Measurements from ENCODE around the gene COPS8.

Gene COPS8

DNA sequence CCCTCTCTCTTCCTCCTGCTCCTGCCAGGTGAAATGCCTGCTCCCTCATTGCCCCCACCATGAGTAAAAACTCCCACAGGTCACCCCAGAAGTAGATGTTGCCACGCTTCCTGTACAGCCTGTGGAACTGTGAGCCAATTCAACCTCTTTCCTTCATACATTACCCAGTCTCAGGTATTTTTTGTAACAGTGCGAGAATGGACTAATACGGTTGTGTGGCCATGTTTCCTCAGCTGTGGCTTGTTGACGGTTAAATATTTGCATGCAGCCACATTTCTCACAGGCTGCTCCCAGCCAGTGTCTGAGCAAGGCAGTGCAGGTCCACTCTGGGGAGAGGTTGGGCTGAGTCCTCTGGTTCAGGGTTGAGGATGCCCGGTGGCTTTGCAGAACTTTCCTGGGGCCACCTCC lies 27.8 kb upstream of the COPS8 start:
- DNase-seq: no peak
- TF ChIP-seq GATA1 (IDR thresholded peaks at IDR 0.05; ENCODE audit: low read depth, low read length) (no peak), POLR2A (IDR thresholded peaks at IDR 0.05; ENCODE audit: low read length) (no peak)

DNA sequence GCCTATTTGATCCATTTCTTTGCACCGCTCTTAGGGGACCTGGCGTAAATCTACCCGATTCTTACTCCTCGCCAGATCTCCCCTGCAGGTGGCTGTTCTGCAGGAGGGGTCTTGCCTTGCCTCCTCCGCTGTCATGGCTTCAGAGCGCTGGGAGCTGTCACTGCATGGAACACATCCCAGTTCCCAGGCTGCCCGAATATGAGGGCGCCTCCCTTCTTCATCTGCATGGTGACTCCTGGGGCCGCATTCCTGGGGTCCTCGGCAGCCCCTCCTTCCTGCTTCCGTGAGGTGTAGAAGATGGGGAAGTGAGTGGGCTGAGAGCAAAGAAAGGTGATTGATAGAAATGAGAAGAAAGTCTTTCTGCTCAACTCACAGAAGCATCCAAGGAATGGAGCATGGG lies 27.3 kb upstream of the COPS8 start:
- DNase-seq: no peak
- no peak for TF ChIP-seq POLR2A (IDR thresholded peaks at IDR 0.05; ENCODE audit: low read length)
- TF ChIP-seq GATA1 (IDR thresholded peaks at IDR 0.05; ENCODE audit: low read depth, low read length): no peak

DNA sequence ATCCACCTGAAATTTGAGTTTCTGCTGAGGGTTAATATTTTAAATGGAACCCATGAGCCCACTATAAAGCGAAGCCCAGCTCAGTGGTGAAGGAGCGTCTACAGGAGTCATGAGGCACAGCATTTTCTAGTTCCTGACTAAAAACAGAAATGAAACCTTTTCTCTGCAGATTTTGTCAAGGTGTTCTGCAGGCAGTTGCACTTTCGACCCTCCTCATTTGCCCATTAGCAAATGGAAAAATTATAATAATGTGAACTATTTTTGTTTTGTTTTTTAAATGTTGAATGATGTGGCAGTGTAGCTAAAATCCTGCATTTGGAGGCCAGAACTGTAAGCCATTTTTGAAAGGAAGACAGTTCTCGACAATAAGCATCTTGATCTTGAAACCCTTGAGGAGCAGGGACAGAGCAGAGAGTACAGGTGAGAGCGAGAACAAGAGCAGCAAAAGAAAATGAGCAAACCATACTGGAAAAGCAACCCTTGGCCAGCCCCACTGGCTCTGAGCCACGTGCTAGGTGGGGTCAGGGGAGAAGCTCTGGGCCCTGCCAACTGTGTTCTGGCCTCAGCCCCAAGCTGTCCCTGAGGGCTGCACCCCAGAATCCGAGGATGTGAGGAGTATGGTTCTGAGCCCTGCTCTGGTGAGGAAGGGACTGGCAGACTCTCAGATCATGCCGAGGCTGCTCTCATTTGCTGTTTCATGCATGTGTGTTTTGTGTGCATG lies 26.4 kb upstream of the COPS8 start:
- TF ChIP-seq POLR2A (IDR thresholded peaks at IDR 0.05; ENCODE audit: low read length) (no peak), GATA1 (IDR thresholded peaks at IDR 0.05; ENCODE audit: low read depth, low read length) (no peak)
- no peak for DNase-seq

DNA sequence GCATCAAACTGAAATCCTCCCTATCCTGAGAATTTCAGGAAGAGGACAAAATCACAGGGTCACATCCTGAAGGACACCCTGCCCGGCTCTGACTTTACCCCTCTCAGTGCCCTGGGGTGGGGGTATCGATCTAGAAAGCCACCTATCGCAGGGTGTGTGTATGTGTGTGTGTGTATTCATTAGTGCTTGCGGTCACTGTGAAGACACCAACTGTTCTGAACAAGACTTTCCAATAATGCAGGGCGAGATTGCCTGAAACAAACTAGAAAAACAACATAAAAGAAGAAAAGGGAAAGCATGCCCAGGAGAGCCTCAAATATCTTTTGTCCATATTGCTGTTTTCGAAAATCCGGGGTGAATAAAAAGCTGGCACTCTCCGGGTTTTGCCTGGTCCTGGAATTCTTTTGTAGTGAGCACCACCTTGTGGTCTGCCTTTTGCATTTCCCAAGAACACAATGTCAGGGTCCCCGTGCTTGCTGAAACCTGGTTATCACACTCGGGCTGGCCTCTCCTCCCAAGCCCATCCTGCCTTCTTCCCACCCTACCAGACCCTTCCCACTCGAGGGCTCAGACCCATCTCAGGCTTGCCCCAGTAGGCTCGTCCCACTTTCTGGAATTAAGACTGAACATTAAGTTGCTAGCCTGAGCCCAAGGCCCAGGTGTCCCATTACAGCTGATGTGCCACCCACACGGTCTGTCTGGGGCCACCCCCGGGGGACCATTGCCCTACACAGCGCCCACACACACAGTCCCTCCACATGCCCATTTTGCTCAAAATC lies 25.0 kb upstream of the COPS8 start:
- no peak for TF ChIP-seq POLR2A (IDR thresholded peaks at IDR 0.05; ENCODE audit: low read length)
- TF ChIP-seq GATA1 (IDR thresholded peaks at IDR 0.05; ENCODE audit: low read depth, low read length): no peak
- peak; percentile 22 to 32 for DNase-seq

DNA sequence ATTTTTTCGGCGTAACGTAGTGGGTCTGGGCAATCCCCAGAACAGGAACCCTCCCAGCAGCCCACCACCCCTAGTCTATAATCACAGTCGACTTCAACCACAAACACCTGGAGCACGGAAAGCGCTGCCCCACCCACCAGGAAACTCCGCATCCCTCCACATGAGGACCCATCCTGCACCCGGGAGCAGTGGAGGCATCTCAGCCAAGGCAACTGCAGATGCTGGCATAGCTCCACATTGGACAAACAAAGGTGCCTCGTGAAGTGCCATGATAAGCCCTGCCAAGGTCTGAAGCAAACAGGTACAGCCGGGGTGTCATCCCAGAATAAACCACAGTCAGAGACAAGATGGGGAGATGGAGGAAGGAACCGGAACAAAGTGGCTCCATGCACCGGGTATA lies 24.3 kb upstream of the COPS8 start:
- TF ChIP-seq POLR2A (IDR thresholded peaks at IDR 0.05; ENCODE audit: low read length): no peak
- no peak for TF ChIP-seq GATA1 (IDR thresholded peaks at IDR 0.05; ENCODE audit: low read depth, low read length)
- no peak for DNase-seq

DNA sequence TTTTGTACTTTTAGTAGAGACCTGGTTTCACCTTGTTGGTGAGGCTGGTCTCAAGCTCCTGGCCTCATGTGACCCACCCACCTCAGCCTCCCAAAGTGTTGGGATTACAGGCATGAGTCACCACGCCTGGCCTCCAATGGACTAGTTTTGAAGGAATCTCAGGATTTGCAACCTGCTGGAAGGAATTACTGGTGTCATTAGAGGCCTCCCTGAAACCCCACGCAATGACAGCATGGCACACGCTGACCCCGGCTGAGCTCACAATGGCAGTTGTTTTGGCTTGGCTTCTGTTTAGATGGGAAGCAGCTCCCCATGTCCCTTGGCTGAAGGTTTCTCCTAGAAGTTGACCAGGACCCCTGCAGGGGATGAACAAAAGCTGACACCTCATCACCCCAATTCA lies 23.1 kb upstream of the COPS8 start:
- no peak for DNase-seq
- TF ChIP-seq GATA1 (IDR thresholded peaks at IDR 0.05; ENCODE audit: low read depth, low read length) (no peak), POLR2A (IDR thresholded peaks at IDR 0.05; ENCODE audit: low read length) (no peak)

DNA sequence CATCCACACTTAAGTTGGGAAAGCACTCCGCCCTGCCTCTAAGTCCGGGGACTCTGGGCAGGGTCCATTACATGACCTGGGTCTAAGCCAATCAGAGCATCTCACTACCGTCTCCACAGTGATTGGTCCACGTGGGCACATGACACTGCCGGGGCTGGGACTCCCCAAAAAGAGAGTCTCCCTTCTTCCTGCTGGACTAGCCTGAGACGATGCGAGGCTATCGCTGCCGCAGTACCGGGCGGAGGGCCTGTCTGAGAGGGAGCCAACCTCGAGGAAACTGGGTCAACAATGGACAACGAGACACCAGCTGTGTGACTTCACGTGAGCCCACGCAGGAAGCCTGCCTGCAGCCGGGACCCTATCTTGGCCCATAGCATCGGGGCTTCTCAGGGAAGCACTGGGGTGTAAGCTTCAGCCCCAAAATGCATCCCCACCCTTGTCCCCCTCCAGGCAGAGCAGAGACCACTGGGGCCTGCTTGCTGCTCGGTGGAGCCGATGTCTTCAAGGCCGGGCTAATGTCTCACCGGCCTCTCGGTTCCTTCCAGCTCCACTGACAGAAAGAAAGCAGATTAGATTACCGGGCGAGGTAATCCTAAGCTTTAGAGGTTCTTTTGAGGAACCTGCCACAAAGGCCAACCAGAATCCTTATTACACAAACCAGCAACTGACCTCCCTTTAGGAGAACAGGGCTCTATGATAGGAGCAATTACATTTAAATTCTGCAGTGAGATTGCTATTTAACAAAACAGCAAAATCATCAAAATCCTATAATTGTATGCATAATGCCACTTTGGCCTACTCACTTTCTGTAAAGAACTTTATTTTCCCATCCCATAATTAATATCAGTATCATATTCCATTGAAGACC lies 21.3 kb upstream of the COPS8 start:
- TF ChIP-seq GATA1 (IDR thresholded peaks at IDR 0.05; ENCODE audit: low read depth, low read length) (no peak), POLR2A (IDR thresholded peaks at IDR 0.05; ENCODE audit: low read length) (no peak)
- no peak for DNase-seq

DNA sequence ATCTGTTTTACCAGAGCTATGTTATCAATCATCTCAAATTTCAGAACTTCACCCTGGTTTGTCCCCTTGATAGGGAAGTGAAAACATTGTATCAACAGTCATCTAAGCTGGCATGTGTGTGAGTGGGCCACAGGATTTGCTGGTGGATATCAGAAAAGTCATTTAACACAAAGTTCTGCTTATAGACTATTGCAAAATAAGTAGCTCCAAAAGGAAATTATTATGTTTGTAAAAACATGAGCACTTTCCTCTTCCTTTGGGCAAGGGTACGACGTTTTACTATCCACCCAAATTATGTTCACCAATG lies 20.7 kb upstream of the COPS8 start:
- TF ChIP-seq POLR2A (IDR thresholded peaks at IDR 0.05; ENCODE audit: low read length): no peak
- no peak for TF ChIP-seq GATA1 (IDR thresholded peaks at IDR 0.05; ENCODE audit: low read depth, low read length)
- DNase-seq: no peak

DNA sequence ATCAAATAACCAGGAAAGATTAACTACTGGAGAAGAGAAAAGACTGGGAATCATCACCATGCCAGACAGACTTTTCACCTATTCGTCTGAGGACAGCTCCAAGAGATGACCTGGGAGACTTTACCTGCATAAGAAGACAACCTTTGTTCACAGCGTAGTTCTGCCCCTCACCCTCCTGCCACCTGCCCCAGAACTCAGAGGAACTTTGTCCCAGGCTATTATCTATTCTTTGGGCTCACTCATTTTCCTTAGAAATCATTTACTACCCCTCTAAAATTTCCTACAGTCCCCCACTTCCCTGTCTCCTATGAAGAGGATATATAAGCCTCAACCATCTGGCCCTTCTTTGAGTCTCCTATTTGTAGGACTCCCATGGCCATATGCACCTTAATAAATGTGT lies 19.3 kb upstream of the COPS8 start:
- DNase-seq: no peak
- TF ChIP-seq GATA1 (IDR thresholded peaks at IDR 0.05; ENCODE audit: low read depth, low read length) (no peak), POLR2A (IDR thresholded peaks at IDR 0.05; ENCODE audit: low read length) (no peak)

DNA sequence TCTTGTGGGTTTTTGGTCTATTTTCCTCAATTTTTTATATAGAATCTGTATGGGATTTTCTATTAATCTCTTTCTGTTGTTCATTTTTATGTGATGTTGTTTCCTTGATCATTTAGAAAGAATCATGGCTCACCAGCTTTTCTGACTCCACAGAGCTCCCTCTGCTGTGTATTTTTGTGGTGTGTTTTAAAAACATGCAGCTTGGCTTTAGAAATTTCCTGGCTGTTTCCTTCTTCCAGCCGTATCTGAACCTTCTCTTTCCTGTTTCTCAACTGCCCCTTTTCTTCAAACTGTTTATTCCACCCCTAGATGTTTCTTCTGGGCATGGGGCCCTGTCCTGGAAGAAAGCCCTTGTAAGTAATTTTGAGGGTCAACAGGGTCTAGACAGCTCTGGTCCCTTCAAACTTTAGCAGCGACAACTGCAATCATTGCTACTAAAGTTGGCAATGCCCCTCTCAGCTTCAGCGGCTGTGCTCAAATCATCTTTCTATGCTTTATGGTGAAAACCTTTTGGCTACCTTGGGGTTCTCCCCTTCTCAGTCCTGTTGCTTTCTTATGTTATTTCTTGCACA lies 17.6 kb upstream of the COPS8 start:
- TF ChIP-seq GATA1 (IDR thresholded peaks at IDR 0.05; ENCODE audit: low read depth, low read length): no peak
- TF ChIP-seq POLR2A (IDR thresholded peaks at IDR 0.05; ENCODE audit: low read length): no peak
- DNase-seq: no peak

DNA sequence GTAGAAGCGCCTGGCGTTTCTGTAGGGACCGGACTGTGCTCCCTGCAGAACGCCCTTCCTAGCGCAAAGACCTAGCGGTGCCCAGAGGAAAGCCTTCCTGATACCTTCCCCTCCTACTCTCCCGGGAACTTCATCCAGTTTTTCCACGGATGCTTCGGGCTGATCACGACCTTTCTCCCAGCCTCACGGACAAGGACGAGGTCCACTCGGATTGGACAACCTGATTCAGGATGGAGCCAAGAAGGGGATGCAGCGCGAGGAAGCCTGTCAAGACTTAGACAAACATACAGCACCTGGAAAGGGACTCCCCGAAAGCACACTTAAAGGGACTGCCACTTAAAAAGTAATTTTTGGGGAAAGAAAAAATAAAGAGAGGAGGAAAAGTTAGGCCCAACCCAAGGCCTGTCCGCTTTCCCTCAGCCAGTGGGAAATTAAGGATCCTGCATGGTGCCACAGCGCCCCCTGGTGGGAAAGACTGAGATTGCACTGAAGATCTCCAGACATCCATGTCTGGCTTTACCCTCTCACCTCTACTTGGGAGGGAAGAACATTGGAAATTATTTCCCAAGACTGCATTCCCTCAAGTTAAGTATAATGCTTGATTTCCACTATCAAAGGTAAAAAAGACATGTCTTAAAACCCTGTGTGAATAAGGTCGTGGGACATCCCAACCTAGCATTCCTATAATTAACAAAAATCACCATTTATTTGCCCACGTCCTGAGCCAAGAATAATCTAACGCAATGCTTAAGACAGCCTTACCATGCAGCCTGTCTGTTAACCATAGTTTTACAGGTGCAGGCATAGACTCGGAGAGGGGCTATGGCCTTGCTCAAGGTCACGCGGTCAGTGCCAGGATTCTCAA lies 13.4 kb upstream of the COPS8 start:
- DNase-seq: peak; percentile 54 to 77
- no peak for TF ChIP-seq POLR2A (IDR thresholded peaks at IDR 0.05; ENCODE audit: low read length)
- no peak for TF ChIP-seq GATA1 (IDR thresholded peaks at IDR 0.05; ENCODE audit: low read depth, low read length)

DNA sequence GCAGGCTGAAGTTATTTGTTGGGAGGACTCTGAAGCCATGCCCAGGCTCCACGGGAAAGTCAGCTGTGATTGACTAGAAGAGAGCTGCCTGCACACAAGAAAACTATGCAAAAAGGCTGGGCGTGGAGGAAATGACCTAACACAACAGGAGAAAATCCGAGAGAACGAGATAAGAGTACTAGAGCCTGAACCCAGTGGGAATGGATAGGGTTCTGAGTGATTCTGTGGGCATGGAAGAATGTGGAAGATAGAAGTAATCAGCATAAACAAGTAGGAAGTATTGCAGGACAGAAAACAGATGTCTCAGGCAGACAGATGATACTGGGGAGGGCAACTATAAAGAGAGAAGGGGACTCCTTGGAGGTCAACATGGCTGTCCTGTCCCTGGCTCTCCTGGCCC lies 12.1 kb upstream of the COPS8 start:
- no peak for DNase-seq
- no peak for TF ChIP-seq POLR2A (IDR thresholded peaks at IDR 0.05; ENCODE audit: low read length)
- TF ChIP-seq GATA1 (IDR thresholded peaks at IDR 0.05; ENCODE audit: low read depth, low read length): no peak
